GM21381 (cell line): ENCODE measurements around the gene STARD10.
"Not testable (repeated sequence)": the region's sequence is repeated elsewhere in the genome, so short reads cannot be mapped to it uniquely, and the experiment has no call there.

Source experiments
- ATAC-seq: cut with Tn5 transposase; IDR thresholded peaks from one replicate; pipeline ENCODE4 v1.9.1; 2021; ENCODE audit warnings: mild to moderate bottlenecking, moderate library complexity; ENCODE audit not compliant: unreplicated experiment

STARD10 gene

GRCh38 chr11:72826191-72826941 lies 32.5 kb upstream of the STARD10 start:
- ATAC-seq = no peak

- no peak for ATAC-seq
Measured at GRCh38 chr11:72825661-72826060, 31.8 kb upstream of the STARD10 start.

- ATAC-seq = no peak
Measured at GRCh38 chr11:72824811-72825505, 31.1 kb upstream of the STARD10 start.

DNA sequence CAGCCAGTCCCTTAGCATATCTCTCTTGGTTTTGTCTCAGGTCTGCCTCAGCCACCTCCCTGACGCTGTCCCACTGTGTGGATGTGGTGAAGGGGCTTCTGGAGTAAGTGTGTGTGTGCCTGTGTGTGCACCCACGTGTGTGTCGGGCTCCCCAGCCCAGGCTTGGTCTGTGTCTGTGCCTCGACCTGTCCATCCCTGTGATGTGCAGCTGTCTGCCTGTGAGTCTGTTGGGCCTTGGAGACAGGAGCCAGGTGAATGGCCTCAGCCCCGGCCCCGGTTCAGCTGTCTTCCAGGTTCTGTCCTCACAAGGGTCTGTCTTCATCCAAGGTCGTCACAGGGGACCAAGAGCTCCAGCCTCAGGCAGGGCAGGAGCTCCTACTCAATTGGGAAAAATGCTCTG lies 30.2 kb upstream of the STARD10 start:
- ATAC-seq = no peak

DNA sequence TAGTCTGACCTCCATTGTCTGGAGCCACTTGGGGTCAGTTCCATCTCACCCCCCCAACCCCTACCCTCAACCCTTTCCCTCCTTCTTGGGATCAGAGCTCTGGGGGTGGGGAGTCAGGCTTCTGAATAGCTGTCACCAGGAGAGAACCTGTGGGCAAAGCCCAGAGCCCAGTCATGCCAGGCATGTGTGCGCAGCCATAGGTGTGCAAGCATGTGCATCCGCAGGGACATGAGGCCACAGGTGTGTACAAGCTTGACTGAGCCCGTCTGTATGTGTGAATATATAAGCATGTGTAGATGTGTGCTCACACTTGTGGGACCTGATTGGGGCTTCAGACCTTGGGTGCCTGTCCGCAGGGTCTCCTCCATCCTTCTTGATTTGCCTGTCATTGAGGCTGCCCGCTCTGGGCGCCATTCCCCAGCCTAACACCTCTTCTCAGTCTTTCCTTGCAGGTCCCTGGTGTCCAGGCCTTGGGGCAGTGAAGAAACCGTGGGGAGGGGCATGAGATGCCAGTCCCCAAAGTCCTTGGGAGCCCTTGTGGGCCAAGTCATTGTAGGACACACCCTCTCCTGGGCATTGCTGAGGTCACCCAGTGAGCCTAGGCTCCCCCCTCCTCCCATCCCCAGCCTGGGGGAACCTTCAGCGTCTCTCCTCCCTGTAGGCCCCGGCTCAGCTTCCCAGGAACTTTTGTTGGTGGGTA lies 29.4 kb upstream of the STARD10 start:
- ATAC-seq = no peak

DNA sequence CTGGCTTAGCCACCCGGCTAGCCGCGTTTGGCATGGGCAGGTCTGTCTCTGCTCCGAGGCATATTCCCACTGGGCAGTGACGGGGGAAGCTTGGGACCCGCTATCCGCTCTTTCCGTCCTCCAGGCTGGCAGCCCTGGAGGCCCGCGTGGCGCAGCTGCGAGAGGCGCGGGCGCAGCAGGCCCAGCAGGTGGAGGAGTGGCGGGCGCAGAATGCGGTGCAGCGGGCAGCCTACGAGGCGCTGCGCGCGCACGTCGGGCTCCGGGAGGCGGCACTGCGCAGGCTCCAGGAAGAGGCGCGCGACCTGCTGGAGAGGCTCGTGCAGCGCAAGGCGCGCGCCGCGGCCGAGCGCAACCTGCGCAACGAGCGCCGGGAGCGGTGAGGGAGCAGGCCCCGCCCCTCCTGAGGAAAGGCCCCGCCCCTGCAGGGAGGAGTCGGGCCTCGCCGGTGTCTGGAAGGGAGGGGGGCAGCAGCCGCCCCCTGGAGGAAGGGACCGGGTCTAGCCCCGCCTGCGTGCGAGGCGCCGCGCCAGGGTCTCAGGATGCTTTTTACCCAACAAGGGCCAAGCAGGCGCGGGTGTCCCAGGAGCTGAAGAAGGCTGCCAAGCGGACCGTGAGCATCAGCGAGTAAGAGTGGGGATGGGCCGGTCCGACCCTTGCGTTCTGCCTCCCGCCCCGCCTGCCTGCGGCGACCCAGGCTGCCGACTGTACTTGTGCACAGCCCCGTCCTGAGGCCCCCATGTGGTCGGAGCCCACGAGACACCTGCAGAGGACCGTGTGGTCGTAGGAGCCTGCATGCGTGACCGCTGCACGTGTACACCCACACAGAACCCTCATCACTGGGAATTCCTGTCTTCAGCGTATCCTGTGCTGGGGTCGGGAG lies 28.3 kb upstream of the STARD10 start:
- ATAC-seq = peak; percentile 55

- ATAC-seq = no peak
Measured at GRCh38 chr11:72821221-72821919, 27.5 kb upstream of the STARD10 start.

GRCh38 chr11:72820439-72821139 lies 26.7 kb upstream of the STARD10 start:
- no peak for ATAC-seq

- no peak for ATAC-seq
Measured at GRCh38 chr11:72818971-72819370, 25.1 kb upstream of the STARD10 start.

DNA sequence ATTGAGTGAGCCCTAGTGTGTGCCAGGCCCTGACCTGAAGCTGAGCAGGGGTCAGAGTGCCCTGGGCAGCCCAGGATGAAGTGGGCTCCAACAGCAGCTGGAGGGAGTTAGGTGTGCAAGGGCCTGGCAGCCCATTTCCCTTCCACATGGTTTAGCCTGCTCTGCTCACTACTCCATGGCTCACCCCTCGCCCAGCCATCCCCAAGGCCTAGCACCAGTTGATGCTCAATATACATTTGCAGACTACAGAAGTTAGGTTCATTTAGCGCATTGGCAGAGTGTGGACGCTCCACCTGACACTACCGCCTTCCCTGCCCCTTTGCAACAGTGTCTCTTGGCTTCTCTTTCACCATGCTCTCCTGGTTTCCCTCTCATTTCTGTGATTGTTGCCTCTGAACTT lies 24.1 kb upstream of the STARD10 start:
- ATAC-seq = no peak

- ATAC-seq = no peak
Measured at GRCh38 chr11:72816404-72816990, 22.6 kb upstream of the STARD10 start.

DNA sequence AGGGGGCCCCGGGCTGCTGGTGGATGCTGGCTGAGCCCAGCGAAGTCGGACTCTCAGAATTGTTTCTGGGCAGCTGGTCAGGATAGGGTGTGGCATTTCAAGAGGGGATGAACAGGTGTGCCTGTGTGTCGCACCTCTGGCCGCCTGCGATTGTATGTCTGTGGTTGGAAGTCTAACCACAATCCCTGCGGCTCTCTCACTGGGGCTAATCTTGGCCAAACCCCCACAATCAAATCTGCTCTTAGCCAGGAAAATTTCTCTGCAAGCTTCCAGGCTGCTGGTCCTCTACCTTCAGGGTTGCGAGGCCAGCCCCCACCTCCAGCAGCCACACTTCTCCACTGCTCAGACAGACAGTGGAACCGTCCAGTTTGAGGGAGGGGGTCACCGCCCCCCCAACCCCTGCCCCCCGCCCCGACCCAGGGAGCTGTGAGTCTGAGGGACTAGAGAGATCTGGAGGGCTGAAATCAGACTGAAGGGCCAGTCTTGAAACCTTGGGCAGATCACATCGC lies 21.3 kb upstream of the STARD10 start:
- ATAC-seq = no peak

- ATAC-seq = peak; percentile 53
Measured at GRCh38 chr11:72814286-72815109, 20.7 kb upstream of the STARD10 start, which contains the start of gene ATG16L2. Gene ATG16L2, plus strand, starts transcription at chr11:72814411. Its CDS starts 35 bp downstream, at chr11:72814446.

DNA sequence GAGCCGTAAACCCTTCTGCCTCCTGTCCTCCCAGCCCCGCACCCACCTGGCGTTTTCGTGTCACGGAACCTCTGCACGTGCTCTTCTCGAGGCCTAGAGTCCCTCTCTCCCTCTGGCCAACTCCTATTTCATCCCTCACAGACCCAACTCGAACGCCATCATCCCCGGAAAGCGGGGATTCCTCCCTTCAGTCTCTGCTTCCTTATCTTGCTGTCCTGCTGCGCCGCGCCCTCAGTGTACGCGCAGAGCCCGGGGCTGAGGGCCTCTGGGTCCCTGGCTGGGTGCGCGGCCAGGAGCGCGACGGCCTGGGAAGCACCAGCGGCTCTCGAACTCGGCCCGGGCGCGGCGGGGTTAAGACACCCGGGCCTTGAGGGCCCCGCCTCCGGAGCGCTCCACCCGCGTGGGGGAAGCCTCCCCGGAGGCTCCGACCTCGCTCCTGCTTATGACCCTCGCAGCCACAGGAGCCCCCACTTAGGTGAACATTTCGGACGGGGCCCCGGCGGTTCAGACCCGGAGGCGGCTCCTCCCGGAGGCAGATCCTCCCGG lies 20.0 kb upstream of the STARD10 start:
- peak; percentile 46 for ATAC-seq

DNA sequence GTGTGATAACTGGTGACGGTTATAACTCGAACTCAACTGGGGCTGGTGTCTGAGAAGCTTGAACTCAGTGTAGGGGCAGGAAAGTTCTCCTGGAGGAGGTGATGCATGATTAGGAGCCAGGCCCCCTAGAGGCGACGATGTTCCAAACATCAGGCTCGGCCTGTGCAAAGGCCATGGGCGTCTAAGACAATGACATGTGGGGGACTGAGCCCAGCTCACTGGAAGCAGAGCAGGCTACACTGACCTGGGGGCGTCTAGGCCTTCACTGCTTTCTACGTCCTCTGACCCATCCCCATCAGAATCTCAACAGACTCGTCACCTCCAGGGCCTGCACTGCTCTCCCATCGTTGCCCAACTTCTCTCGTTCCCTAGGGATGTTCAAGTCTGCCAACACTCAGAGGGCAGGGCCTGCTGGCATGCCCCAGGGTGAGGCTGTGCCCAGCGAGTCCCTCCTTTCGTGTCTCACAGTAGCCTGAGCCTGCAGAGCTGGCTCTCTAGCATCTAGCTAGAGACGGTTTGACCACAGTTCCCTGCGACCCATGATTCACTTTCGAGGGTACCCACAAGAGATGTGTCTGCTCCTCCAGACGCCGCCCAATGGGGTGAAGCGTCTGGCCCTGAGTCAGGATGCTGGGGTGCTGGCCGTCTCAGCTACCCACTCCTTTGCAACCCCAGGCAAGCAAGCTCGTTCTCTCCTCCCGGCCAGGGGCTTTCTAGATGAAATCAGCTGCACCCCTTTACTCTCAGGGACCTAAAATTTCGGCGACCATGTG lies 19.3 kb upstream of the STARD10 start:
- ATAC-seq = peak; percentile 29

DNA sequence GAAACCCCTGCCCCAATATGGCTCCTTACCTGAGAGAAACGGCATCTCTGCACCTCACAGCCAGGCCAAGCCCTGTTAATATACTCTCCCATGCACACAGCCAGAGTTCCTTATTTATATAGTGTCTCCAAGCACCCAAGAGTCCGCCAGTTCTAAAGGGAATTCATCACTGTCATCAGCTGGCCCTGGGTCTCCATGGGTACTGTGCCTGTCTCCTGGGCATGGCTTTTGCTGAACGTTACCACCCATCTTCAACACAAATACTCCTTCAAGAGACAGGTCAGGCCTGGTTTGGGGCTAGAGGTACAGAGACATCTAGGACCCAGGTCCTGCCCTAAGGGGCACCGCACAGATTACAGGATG lies 18.7 kb upstream of the STARD10 start:
- ATAC-seq = no peak

- ATAC-seq = not testable (repeated sequence)
Measured at GRCh38 chr11:72811686-72812085, 17.8 kb upstream of the STARD10 start.
